HG03196 (cell line): Measurements from ENCODE around the gene TCOF1.

ENCODE experiments used
- ATAC-seq: cut with Tn5 transposase; IDR thresholded peaks from one replicate; pipeline ENCODE4 v1.9.1; 2021; ENCODE audit not compliant: unreplicated experiment

TCOF1 gene

GRCh38 chr5:150401376-150402228 lies 44.1 kb downstream of the TCOF1 start:
- no peak for ATAC-seq

GRCh38 chr5:150402229-150402773 lies 44.8 kb downstream of the TCOF1 start:
- no peak for ATAC-seq

GRCh38 chr5:150402901-150403342 lies 45.4 kb downstream of the TCOF1 start:
- no peak for ATAC-seq

DNA sequence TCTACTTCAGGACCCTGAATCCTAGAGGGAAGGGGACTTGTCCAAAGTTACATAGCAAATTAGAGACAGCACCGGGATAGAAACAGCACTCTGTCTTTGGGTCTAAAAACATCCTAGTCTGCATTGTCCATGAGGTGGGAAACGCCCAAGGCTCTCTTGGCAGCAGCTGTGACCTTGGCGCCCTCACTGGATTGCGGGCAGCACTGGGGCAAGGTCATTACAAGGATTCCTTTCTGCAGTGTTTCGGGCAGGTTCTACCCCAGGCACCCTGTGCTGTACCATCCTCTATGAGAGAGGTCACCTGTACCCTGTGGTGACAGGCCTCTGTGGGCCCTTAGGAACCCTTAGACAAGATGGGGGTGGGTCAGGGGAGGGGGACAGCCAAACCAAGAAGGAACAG lies 46.6 kb downstream of the TCOF1 start:
- no peak for ATAC-seq

DNA sequence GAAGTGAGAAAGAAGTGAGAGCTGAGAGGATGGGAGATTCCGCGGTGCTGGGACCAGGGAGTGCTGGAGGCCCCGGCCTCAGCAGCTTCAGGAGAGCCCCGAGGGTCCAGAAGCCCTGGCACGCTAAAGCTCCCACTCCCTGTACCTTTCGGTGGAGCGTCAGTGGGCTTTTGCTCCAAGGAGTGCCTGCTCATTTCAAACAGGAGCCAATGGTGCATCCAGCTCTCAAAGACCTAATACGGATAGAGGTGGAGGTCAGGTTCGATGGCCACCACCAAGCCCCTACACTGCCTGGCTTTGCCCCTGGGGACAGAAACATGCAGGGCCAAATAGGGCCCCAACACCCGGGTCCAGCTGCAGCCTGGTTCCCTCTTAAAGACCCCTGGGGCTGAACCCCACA lies 47.0 kb downstream of the TCOF1 start:
- ATAC-seq: no peak

DNA sequence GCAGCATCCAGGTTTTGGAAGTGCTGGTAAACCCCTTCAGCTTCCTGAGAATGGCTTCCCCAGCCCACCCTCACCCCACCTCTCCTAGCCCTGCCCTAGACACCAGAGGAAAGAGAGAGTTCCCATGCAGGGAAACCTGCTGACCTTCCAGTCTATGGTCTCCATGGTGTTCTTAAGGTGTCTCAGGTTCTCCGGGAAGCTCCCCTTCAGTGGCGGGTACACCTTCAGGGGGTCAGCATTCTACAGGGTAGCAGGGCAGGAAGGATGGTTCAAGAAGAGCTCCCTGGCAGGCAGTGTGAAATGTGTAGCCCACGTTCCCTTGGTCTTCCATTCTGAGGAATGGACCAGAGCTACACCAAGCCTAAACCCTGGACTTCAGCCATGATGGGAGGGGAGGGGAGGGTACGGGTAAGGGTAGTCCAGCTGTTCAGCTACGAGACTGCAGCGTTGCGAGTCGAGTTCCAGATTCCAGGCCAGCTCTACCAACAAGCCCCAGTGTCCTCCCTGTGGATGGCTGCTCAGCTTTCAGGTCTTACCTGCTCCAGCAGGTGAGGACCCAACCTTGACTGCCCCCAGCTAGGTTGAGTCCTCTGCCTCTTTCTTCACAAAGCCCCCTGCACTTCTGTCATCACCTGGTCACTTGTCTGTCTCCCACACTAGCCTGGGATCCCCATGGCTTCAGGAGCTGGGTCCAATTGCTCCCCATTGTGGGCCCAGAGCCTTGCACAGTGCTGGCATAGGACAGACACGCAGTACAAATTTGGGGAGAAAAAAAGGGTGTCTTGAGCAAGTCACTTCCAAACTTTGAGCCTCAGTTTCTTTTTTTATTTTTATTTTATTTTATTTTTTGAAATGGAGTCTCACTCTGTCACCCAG lies 47.7 kb downstream of the TCOF1 start:
- ATAC-seq: no peak

GRCh38 chr5:150406103-150406722 lies 48.7 kb downstream of the TCOF1 start:
- ATAC-seq: no peak

GRCh38 chr5:150406723-150407095 lies 49.2 kb downstream of the TCOF1 start:
- ATAC-seq: no peak

GRCh38 chr5:150407096-150407720 lies 49.7 kb downstream of the TCOF1 start:
- ATAC-seq: no peak

DNA sequence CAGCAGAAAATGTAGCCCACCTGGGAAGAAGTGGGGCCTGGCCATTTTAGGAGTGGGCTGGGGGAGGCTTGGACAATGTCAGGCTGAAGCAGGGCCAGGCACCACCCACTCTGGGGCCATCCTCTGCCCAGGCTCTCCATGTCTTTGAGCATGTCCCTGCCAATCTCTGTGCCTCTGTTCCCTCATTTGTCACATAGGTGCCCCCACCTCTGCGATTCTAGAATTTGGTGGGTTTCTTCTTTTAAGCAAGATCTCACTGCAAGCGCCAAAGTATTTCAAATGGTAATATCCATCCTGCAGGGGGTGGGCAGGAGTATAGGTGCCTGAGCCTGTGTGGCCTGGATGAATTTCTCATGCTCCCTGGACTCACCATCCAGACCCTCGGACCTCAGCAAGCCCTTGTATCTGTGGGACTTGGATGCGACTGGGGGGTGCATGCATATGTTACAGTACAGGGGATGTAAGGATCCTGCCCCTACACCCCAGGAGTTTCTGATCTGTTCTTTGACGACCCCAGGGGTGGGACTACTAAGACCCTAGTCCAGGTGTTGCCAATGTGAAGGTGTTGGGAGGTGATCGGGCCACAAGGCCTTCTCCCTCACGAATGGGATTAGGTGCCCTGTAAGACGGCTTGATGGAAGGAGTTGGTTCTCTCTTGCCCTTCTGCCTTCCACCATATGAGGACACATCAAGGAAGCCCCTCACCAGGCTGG lies 50.9 kb downstream of the TCOF1 start:
- no peak for ATAC-seq

DNA sequence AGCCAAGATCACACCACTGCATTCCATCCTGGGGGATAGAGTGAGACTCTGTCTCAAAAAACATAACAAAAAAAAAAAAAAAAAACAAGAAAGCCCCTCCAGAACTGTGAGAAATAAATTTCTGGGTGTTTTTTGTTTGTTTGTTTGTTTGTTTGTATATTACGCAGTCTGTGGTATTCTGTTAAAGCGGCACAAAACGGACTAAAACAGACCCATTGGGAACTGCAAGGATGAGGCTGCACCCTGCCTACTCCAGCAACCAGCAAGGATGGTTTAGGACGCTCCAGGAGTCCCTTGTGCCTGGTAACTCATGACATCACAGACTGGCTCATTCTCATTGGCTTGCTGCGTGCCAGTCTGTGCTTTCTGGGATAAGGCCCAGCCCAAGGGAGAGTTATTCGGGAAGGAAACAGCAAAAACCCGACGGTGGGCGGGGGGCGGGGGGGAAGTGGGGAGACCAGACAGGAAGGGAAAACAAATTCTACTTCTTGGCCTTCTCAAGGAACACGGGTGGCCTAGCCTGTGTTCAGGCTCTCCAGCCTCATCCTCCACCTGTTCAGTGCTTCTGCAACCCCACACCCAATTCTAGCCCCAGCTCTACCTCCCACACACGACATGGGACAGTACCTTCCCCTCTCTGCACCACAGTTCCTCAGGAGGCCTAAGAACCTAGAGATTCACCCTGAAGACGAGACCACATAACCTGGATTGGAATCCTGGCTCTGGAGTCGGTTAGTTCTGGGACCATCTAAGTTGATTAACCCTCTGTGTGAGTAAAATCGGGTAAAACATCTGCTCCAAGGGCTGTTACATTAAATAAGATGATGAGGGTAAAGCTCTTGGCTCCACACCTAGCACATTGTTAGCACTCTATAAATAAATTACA lies 52.4 kb downstream of the TCOF1 start:
- no peak for ATAC-seq

- ATAC-seq: no peak
These were observed 53.2 kb downstream of the TCOF1 start for GRCh38 chr5:150410524-150411244.

GRCh38 chr5:150411245-150411979 lies 53.9 kb downstream of the TCOF1 start:
- peak; percentile 25 for ATAC-seq

- peak; percentile 84 for ATAC-seq
These were observed 55.0 kb downstream of the TCOF1 start, which contains the start of gene CD74 for GRCh38 chr5:150412319-150413175. CD74 (minus strand) TSS chr5:150412910; CDS start chr5:150412749, 161 bp downstream.

DNA sequence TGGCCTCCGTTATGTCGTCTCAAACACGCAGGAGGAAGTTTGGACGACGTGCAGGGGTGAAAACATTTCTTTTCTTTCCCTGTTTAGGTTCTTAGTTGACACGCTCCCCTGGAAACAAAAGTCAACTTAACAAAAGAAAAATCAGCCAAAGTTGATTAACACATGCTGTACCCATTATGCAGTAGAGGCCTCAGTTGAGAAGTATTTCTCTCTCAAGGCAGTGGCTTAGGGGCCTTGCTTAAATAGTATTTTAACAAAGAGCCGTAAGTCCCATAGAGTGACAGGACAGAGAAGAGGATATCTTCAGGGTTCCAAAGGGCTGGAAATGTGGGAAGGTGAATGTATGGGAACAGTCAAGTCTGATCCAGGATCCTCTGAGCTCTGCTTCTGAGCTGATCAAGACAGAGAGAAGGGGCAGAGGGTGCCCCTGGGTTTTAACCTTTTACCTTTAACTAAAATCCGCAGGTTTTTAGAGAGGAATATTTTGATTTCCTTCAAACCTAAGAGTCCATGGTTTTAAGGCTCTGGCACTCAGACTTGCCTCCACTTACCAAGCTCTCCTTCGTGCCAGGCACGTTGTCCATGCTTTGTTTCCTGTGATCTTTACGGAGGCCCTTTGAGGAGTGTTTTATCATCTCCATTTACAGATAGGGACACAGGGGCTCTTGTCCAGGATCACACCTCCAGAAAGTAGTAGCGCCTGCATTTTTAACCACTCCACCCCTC lies 55.8 kb downstream of the TCOF1 start:
- ATAC-seq: no peak
